ENCODE data around the gene DOCK1. TPM values are rescaled to one million over a fixed set of nuclear protein-coding genes. Genes with fewer than 3 reads are reported as not detected.

The DOCK1 gene
- total and polyA plus RNA-seq, 2 donors (not counting 1 experiment from before 2014, with no cell fraction given): 20.5 to 91.0 TPM

DNA sequence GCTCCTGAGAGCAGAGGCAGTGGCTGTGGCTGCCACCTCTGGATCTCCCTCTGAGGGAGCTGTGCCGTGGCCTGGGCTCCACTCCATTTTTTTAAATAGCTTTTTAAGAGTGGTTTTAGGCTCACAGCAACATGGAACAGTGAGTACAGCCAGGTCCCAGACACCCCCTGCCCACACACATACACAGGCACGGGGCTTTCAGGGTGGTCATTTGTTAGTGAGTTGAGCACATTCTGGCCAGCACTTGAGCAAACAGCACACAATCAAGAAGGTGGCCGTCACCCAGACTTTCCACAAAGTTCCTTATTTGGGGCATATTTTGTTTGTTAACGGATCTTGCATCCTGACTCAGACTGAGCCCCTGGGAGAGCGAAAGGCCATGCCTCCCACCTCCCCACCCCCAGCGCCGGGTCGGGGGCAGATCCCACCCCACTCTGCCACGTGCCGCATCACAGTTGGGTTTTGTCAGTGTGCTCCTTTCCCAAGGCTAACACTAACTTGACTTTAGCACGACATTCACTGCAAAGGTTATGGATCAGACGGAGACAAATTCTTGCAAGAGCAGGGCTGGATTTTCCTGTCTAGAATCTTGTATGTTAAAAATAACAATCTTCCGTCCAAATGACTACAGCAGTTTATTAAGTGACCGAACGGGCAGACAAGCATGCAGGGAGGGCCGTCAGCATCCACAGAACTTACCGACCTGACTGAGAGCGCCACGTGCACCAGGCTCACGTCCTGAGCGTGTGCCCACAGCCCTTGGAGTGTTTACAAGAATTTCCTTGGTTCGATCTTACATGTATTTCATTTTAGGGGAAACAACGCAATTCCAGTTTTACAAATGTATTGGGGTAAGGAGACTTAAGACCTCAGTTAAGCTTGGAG is 487.4 kb downstream of the DOCK1 start:
- Histone ChIP-seq H4K20me1 (ENCODE audit: control insufficient read depth, extremely low read depth, insufficient read depth, low read length) (no peaks in the 10 kb centered on the region), H2AFZ (ENCODE audit: low read length) (no peak overlapping the region), H3K36me3 (ENCODE audit: control insufficient read depth, insufficient read depth, low read length) (no peaks in the 10 kb centered on the region), H3K27ac (ENCODE audit: insufficient read depth, low read length) (no peak overlapping the region), H3K4me2 (ENCODE audit: extremely low read depth, insufficient read depth, low read length) (no peak overlapping the region), H3K4me1 (ENCODE audit: control insufficient read depth, extremely low read depth, insufficient read depth, low read length) (no peaks in the 10 kb centered on the region), H3K27me3 (ENCODE audit: control insufficient read depth, insufficient read depth, low read length) (no peaks in the 10 kb centered on the region), H3K4me3 (replicated peaks in 1 of 4; ENCODE audit: control extremely low read depth in 1 of 4, insufficient read depth in 1 of 4, low read depth in 3 of 4, low read length in 4 of 4) (no peak overlapping the region), H3K9me3 (ENCODE audit: control insufficient read depth, insufficient read depth, low read depth, low read length) (no peaks in the 10 kb centered on the region), H3K79me2 (ENCODE audit: control insufficient read depth, insufficient read depth, low read length) (no peaks in the 10 kb centered on the region), H3K9ac (ENCODE audit: insufficient read depth, low read length) (no peak overlapping the region)
- DNase-seq (ENCODE audit: low read depth in 2 of 2): peak in 1 of 2 donors; percentile 37
- TF ChIP-seq EZH2 (IDR thresholded peaks at IDR 0.05; ENCODE audit: low read length, missing control alignments): no peak
- TF ChIP-seq, protein P1, sequence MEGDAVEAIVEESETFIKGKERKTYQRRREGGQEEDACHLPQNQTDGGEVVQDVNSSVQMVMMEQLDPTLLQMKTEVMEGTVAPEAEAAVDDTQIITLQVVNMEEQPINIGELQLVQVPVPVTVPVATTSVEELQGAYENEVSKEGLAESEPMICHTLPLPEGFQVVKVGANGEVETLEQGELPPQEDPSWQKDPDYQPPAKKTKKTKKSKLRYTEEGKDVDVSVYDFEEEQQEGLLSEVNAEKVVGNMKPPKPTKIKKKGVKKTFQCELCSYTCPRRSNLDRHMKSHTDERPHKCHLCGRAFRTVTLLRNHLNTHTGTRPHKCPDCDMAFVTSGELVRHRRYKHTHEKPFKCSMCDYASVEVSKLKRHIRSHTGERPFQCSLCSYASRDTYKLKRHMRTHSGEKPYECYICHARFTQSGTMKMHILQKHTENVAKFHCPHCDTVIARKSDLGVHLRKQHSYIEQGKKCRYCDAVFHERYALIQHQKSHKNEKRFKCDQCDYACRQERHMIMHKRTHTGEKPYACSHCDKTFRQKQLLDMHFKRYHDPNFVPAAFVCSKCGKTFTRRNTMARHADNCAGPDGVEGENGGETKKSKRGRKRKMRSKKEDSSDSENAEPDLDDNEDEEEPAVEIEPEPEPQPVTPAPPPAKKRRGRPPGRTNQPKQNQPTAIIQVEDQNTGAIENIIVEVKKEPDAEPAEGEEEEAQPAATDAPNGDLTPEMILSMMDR (conservative IDR thresholded peaks at IDR 0.05 in 1 of 2, IDR thresholded peaks at IDR 0.05 in 1 of 2; ENCODE audit: low read depth in 1 of 2, low read length in 2 of 2): no peak

DNA sequence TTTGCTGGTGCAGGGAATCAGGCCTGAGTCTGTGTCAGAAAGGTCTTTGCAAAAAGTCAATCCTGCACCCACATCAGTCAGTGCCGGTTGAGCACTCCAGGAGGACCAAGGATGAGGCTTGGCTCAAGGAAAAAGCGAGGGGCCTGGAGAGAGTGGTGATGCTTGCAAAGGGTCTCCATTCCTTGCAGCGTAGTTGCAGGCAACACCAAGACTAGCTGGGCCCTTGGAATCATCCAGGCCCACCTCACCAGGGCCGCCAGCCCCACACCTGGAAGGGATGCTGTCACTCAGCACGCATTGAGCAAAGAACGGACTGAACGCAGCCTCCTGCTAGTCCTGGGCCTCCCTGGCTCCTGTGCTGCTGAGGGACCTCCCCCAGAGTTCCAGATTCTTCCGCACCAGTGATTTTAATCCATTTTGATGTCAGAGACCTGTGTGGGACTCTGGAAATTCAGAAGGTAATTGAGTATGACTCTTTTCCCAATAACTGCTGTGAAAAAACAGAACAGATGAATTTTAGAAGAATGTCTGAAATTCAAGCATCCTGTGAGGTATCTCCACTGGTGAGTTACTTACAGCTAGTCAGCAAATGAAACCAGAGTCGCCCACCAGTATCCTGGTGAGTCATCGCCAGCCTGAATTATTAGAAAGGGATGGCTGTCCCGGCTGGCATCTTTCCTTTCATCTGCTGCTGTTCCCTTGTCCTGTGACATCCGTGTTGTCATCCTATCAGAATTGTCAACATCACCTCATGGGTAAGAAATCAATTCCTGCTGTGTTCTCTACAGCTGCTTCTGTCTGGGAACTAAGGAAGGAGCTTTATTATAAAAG is 493.1 kb downstream of the DOCK1 start:
- Histone ChIP-seq H3K79me2 (ENCODE audit: control insufficient read depth, insufficient read depth, low read length) (no peaks in the 10 kb centered on the region), H3K4me1 (ENCODE audit: control insufficient read depth, extremely low read depth, insufficient read depth, low read length) (peaks cover 2% of the 10 kb centered on the region), H3K36me3 (ENCODE audit: control insufficient read depth, insufficient read depth, low read length) (no peaks in the 10 kb centered on the region), H4K20me1 (ENCODE audit: control insufficient read depth, extremely low read depth, insufficient read depth, low read length) (no peaks in the 10 kb centered on the region), H3K9ac (ENCODE audit: insufficient read depth, low read length) (no peak overlapping the region), H2AFZ (ENCODE audit: low read length) (no peak overlapping the region), H3K9me3 (ENCODE audit: control insufficient read depth, insufficient read depth, low read depth, low read length) (no peaks in the 10 kb centered on the region), H3K27ac (ENCODE audit: insufficient read depth, low read length) (no peak overlapping the region), H3K4me3 (replicated peaks in 1 of 4; ENCODE audit: control extremely low read depth in 1 of 4, insufficient read depth in 1 of 4, low read depth in 3 of 4, low read length in 4 of 4) (no peak overlapping the region), H3K4me2 (ENCODE audit: extremely low read depth, insufficient read depth, low read length) (no peak overlapping the region), H3K27me3 (ENCODE audit: control insufficient read depth, insufficient read depth, low read length) (no peaks in the 10 kb centered on the region)
- TF ChIP-seq EZH2 (IDR thresholded peaks at IDR 0.05; ENCODE audit: low read length, missing control alignments): no peak
- TF ChIP-seq, protein P1 (conservative IDR thresholded peaks at IDR 0.05 in 1 of 2, IDR thresholded peaks at IDR 0.05 in 1 of 2; ENCODE audit: low read depth in 1 of 2, low read length in 2 of 2): no peak
- peak in 1 of 2 donors; percentile 75 for DNase-seq (ENCODE audit: low read depth in 2 of 2)

DNA sequence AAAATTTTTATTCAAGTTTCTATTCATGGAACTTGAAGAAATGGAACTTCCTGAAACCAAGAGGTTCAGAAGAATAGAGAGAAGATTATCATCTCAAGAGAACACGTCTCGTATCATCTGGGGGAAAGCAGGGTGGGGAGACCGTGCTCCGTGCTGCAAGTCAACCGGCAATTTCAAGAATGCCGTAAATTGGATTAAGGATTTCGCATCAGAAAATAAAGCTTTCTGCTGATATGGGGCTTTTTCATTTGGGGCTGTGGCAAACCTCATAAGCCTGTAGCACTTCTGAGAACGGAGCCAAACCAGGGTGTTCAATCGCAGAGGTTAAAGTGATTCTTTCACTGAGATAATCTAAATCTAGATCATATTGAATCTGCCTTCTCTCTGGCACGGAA is 493.7 kb downstream of the DOCK1 start:
- no peak overlapping the region for H3K4me3 ChIP-seq (replicated peaks in 1 of 4; ENCODE audit: control extremely low read depth in 1 of 4, insufficient read depth in 1 of 4, low read depth in 3 of 4, low read length in 4 of 4)
- no peak for TF ChIP-seq EZH2 (IDR thresholded peaks at IDR 0.05; ENCODE audit: low read length, missing control alignments)
- TF ChIP-seq, protein P1 (conservative IDR thresholded peaks at IDR 0.05 in 1 of 2, IDR thresholded peaks at IDR 0.05 in 1 of 2; ENCODE audit: low read depth in 1 of 2, low read length in 2 of 2): no peak
- no peak overlapping the region for H3K9ac ChIP-seq (ENCODE audit: insufficient read depth, low read length)
- H3K27ac ChIP-seq (ENCODE audit: insufficient read depth, low read length): no peak overlapping the region
- H3K9me3 ChIP-seq (ENCODE audit: control insufficient read depth, insufficient read depth, low read depth, low read length): no peaks in the 10 kb centered on the region
- H3K4me1 ChIP-seq (ENCODE audit: control insufficient read depth, extremely low read depth, insufficient read depth, low read length): peaks cover 2% of the 10 kb centered on the region
- H2AFZ ChIP-seq (ENCODE audit: low read length): no peak overlapping the region
- no peaks in the 10 kb centered on the region for H3K27me3 ChIP-seq (ENCODE audit: control insufficient read depth, insufficient read depth, low read length)
- no peaks in the 10 kb centered on the region for H3K79me2 ChIP-seq (ENCODE audit: control insufficient read depth, insufficient read depth, low read length)
- H3K4me2 ChIP-seq (ENCODE audit: extremely low read depth, insufficient read depth, low read length): no peak overlapping the region
- DNase-seq (ENCODE audit: low read depth in 2 of 2): no peak
- no peaks in the 10 kb centered on the region for H4K20me1 ChIP-seq (ENCODE audit: control insufficient read depth, extremely low read depth, insufficient read depth, low read length)
- no peaks in the 10 kb centered on the region for H3K36me3 ChIP-seq (ENCODE audit: control insufficient read depth, insufficient read depth, low read length)

Data from fibroblast of lung (primary cell).